Activated gamma-delta T cell treated with anti-CD3 and anti-CD28 coated beads, Interleukin-2, amount 50 U/mL, for 16 hours (primary cell): ENCODE results near the gene NPLOC4.
"Not testable (repeated sequence)": the region's sequence is repeated elsewhere in the genome, so short reads cannot be mapped to it uniquely, and the experiment has no call there.

Experiments used
- DNase-seq: peaks from one replicate; pipeline ENCODE4 v3.0.0-alpha.2; 2020; ENCODE audit warnings: low read depth

The NPLOC4 gene

GRCh38 chr17:81631482-81631881 is 5.4 kb downstream of the NPLOC4 start:
- no peak for DNase-seq

- no peak for DNase-seq
These were observed 6.6 kb downstream of the NPLOC4 start for GRCh38 chr17:81630274-81630673.

DNA sequence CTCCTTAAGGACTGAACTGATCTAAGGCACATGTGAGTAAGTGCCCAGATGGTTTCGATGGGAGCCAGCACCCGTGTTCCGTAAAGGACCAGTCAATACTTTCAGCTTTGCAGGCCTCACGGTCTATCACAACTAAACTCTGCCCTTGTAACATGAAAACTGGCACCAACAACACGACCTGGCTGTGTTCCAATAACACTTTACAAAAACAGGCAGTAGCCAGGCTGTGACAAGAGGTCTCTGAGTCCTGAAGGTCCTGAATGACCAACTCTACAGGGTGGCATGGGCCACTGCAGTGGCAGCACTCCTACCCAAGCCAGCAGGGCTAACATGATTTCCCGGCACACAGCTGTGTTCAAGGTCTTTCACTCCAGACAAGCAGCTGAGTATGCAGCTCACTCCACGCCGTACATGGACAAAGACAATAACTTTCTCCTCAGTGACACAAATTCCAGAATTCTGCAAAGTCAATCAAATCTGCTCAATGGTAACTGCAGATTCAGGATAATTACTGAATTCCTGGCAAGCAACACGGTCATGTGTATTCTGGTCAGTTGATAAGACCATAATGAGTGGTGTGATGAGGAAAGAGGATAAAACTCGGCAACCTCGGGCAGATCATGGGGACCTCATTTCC is 15.3 kb downstream of the NPLOC4 start:
- DNase-seq: no peak

GRCh38 chr17:81618307-81618706 is 18.6 kb downstream of the NPLOC4 start:
- DNase-seq: not testable (repeated sequence)

- no peak for DNase-seq
These were observed 20.0 kb downstream of the NPLOC4 start for GRCh38 chr17:81616877-81617276.

GRCh38 chr17:81615401-81615930 is 21.4 kb downstream of the NPLOC4 start:
- no peak for DNase-seq

DNA sequence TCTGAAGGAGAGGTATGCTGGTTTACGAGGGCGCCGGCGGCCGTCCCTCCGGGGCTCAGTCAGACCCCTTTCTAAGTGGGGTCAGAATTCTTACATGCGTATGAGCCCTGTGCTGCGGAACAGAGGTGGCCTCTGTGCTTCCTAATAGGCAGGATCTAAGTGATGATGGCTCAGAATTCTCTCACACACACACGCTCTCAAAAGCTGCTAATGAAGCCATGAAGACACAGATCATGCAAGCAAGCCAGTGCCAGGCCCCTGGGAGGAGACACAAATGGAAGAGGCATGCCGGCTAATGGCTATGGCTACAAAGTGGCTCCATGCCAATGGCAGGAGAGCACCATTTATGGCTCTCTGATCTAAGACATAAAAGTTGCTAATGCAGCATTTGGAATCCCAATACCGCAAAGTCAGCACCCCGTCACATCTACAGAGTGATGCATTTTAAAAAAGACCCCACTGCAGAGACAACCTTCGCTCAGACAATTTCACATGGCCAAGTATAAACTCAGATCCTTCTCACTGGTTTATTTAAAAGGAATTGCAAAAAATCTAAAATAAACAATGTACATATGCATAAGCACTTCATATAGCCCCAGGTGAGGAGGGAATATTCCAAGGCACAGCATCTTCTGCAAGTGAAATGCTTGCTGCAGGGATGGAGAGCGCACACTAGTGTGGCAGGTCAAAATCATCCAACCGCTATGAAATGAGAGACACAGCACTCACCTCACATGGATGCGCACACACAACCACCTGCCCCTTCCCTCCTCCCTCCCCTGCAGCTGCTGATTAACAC is 24.5 kb downstream of the NPLOC4 start:
- DNase-seq: no peak

GRCh38 chr17:81609541-81610311 is 27.2 kb downstream of the NPLOC4 start:
- no peak for DNase-seq

- DNase-seq: no peak
These were observed 28.3 kb downstream of the NPLOC4 start for GRCh38 chr17:81608605-81609004.

DNA sequence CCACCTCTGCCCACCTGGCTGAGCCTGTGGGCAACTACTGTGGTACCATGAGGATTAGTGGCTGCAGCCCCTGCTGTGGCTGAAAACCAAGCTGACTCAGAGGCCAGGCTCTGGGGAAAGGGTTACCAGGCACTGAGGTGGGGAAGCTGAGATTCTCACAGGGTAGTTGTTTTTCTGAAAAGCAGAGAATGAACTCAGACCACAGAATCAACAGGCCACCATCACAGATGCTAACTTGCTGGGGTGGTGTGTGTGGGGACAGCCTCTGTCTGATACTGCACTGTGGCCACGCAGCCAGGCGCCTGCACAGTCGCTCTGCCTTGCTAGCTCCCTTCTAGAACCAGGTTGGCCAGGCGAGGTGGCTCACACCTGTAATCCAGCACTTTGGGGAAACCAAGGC is 28.8 kb downstream of the NPLOC4 start:
- no peak for DNase-seq

DNA sequence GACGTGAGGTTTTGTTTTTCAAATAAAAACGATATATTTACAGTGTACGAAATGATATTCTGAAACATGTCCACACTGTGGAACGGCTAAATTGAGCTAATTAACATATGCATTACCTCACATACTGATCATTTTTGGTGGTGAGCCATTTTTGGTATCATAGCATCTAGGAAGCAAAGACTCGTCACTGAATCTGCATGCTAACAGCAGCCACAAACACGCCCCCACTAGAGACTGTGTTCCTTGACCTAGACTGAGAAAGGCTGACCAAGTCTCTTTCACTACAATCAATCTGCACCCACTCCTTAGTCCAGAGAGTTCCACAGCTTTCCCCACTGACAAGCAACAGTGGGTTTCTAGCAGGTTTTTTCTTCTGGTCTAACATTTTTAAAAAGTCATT is 29.5 kb downstream of the NPLOC4 start:
- no peak for DNase-seq

- no peak for DNase-seq
These were observed 32.9 kb downstream of the NPLOC4 start for GRCh38 chr17:81603846-81604610.

GRCh38 chr17:81601525-81602120 is 35.3 kb downstream of the NPLOC4 start:
- peak; percentile 19 for DNase-seq

- no peak for DNase-seq
These were observed 37.0 kb downstream of the NPLOC4 start for GRCh38 chr17:81599719-81600486.

DNA sequence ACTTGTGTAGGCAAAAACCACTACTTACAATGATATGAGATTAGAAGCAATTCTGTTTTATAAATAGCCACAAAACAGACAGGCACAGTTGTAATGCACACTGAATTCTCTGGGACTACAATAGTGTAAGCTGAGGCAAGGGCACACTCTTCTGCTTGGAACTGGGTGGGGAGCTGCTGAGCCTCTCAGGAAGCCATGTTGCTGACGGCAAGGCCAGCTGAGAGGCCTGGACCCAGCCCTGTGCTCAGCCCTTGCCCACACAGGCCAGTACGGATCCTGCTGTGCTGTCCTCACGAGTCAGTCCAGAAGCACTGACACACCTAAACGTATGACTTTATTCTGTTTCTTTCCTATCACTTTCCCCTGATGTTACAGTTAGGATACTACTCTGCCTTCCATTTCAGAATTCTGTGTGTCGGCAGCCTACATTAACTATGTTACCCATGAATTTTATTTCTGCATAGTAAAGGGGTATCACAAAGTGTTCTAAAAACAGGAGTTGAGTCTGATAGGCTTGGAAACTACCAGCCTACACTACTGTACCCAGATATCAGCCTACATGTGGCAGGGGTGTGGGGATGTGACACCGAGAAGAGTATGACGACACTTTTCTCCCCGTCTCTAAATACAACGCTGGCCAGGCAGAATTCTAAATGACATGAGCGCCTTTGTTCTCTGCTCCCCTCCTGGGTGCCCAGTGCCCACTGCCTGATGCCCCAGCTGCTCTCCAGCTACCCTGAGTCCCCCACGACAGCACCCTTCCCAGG is 43.6 kb downstream of the NPLOC4 start:
- DNase-seq: no peak

GRCh38 chr17:81591971-81592370 is 44.9 kb downstream of the NPLOC4 start:
- DNase-seq: no peak

- DNase-seq: no peak
These were observed 46.8 kb downstream of the NPLOC4 start for GRCh38 chr17:81590121-81590520.

DNA sequence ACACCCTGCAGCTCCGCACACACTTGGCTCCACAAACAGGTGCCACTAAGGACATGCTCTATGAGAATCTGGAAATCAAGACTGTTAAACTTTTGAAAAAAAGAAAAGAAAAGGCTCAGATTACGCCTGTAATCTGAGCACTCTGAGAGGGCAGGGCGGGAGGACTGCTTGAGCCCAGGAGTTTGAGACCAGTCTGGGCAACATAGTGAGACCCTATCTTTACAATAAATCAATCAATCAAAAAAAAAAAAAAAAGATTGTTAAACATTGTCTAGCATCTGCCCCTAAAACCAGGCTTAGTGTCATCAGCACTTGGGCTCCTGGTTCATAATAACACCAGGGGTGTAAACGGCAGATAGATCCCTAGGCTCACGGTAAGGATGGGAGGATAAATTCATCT is 47.3 kb downstream of the NPLOC4 start:
- DNase-seq: no peak

- DNase-seq: no peak
These were observed 50.8 kb downstream of the NPLOC4 start for GRCh38 chr17:81586096-81586495.

DNA sequence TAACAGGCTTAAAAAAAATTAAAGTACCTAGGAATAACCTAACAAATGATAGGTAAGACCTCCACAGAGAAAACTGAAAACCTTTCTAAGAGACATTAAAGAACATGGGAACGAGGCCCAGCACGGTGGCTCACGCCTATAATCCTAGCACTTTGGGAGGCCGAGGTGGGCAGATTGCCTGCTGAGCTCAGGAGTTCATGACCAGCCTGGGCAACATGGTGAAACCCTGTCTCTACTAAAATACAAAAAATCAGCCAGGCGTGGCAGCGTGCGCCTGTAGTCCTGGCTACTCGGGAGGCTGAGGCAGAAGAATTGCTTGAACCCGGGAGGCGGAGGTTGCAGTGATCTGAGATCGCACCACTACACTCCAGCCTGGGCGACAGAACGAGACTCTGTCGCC is 52.1 kb downstream of the NPLOC4 start:
- DNase-seq: not testable (repeated sequence)
